ENCODE results near the gene PHLDB3. TPM values are rescaled to one million over a fixed set of nuclear protein-coding genes. Genes with fewer than 3 reads are reported as not detected.

Gene PHLDB3
- total and polyA plus RNA-seq, 2 of the 4 experiments (the other 2 are of a cell fraction): 2.9 to 10.6 TPM

- Histone ChIP-seq H2AFZ (replicated peaks; ENCODE audit: low read length, poor library complexity) (peak within 1 kb of the TSS; percentile 94), H3K36me3 (ENCODE audit: control insufficient read depth, insufficient read depth, low read length) (no peaks in the 10 kb centered on the region), H2BK5ac (ENCODE audit: low read depth, low read length, poor library complexity, severe bottlenecking) (peak within 1 kb of the TSS; percentile 82), H4K20me1 (ENCODE audit: insufficient read depth, low read length) (peaks cover 6% of the 10 kb centered on the region), H3K9ac (ENCODE audit: low read depth, low read length) (peak within 1 kb of the TSS; percentile 82), H3K4me3 (ENCODE audit: insufficient read depth, low read depth, low read length) (peak within 1 kb of the TSS; percentile 96), H3K4ac (ENCODE audit: low read depth, low read length) (peak within 1 kb of the TSS; percentile 96), H2AK9ac (replicated peaks; ENCODE audit: low read depth, low read length, poor library complexity) (peak within 1 kb of the TSS; percentile 84), H4K8ac (ENCODE audit: low read depth in 2 of 2, low read length in 2 of 2) (peak within 1 kb of the TSS; percentile 91 to 100), H2BK120ac (ENCODE audit: low read depth, low read length) (peak within 1 kb of the TSS; percentile 98), H2BK20ac (ENCODE audit: low read depth, low read length) (peak within 1 kb of the TSS; percentile 83; the same call in 1 of the 2 replicates), H3K56ac (ENCODE audit: extremely low read depth, insufficient read depth, low read length) (peak within 1 kb of the TSS; percentile 89), H3K23ac (ENCODE audit: low read depth, low read length) (peak within 1 kb of the TSS; percentile 98), H2AK5ac (ENCODE audit: low read depth, low read length) (peak within 1 kb of the TSS; percentile 67), H4K91ac (ENCODE audit: insufficient read depth, low read depth, low read length) (peak within 1 kb of the TSS; percentile 89), H2BK15ac (ENCODE audit: low read depth, low read length) (peak within 1 kb of the TSS; percentile 82; the same call in 1 of the 3 replicates), H3K18ac (ENCODE audit: low read depth, low read length) (peak within 1 kb of the TSS; percentile 93), H3K9me1 (ENCODE audit: insufficient read depth, low read length) (peaks cover 11% of the 10 kb centered on the region), H4K5ac (ENCODE audit: low read depth, low read length) (peak within 1 kb of the TSS; percentile 95), H3K27me3 (ENCODE audit: control insufficient read depth, insufficient read depth, low read length) (no peaks in the 10 kb centered on the region), H3K27ac (ENCODE audit: insufficient read depth, low read length) (peak within 1 kb of the TSS; percentile 78), H3K4me1 (ENCODE audit: control insufficient read depth, insufficient read depth, low read length) (peaks cover 4% of the 10 kb centered on the region), H3K14ac (replicated peaks; ENCODE audit: low read depth, low read length) (peak within 1 kb of the TSS; percentile 93), H3K9me3 (ENCODE audit: control insufficient read depth, insufficient read depth, low read length) (no peaks in the 10 kb centered on the region), H3K79me1 (ENCODE audit: low read depth in 1 of 2, low read length in 2 of 2) (peaks cover 17 to 55% of the 10 kb centered on the region in 2 experiments; a peak in 3 of 4 replicates), H3K4me2 (ENCODE audit: low read depth, low read length) (peak within 1 kb of the TSS; percentile 98)
- DNase-seq: peak; percentile 31
- dilution Hi-C loops (cut with HindIII; ENCODE audit: low sequenced_read_pairs, unreplicated experiment) (no loop called here), in situ Hi-C loops (cut with MboI; ENCODE audit: low sequenced_read_pairs) (loop anchor here (10.0 kb wide), 1 partner anchor 422 kb away; no protein-coding TSS in a partner anchor), intact Hi-C loops (cut with micrococcal nuclease) (no loop called here)
- no TSS peak for BruUV-seq (replicated peaks)
- POLR2A ChIA-PET (ENCODE audit: unreplicated experiment): interaction anchor here (0.6 kb wide), 1 partner anchor 225 kb away, joined by 9 read pairs; no protein-coding TSS in a partner anchor
- CTCF ChIA-PET: interaction anchor here (1.3 to 1.7 kb wide), 2 partner anchors 8 to 80 kb away, joined by 5 to 13 read pairs; no protein-coding TSS in a partner anchor
- peak; percentile 90 for ATAC-seq (ENCODE audit: low read depth)
- WGBS, 2 experiments (ENCODE audit: extremely low coverage in 2 of 2, insufficient read length in 1 of 2): 0% methylated on average over 13 of the region's 54 CpGs; no CpG with 5 or more reads in 1 of the 2 experiments
- TF ChIP-seq MAZ (IDR thresholded peaks at IDR 0.05; ENCODE audit: borderline replicate concordance, low read depth, low read length) (peak; percentile 70), CHD1 (IDR thresholded peaks at IDR 0.05; ENCODE audit: low read depth, low read length) (no peak), POLR2A (IDR thresholded peaks at IDR 0.05; ENCODE audit: low read depth, low read length) (peak; percentile 60), ELK1 (IDR thresholded peaks at IDR 0.05; ENCODE audit: borderline replicate concordance, low read depth, low read length) (no peak)
These were observed 22.6 kb upstream of the PHLDB3 start, which contains the start of gene ETHE1 for GRCh38 chr19:43526884-43527859. TSS of gene ETHE1 (minus strand) at chr19:43527201. CDS start at chr19:43527177, 24 bp downstream.
